CD4-positive, alpha-beta T cell treated with Interleukin-17A for 1 hour (primary cell): ENCODE measurements around the gene STING1.
"Not testable (repeated sequence)": the region's sequence is repeated elsewhere in the genome, so short reads cannot be mapped to it uniquely, and the experiment has no call there.

Source experiments
- DNase-seq: peaks from one replicate; pipeline ENCODE4 v3.0.0-alpha.2; 2020

STING1 gene

GRCh38 chr5:139461176-139461575 is 21.4 kb downstream of the STING1 start:
- DNase-seq: no peak

DNA sequence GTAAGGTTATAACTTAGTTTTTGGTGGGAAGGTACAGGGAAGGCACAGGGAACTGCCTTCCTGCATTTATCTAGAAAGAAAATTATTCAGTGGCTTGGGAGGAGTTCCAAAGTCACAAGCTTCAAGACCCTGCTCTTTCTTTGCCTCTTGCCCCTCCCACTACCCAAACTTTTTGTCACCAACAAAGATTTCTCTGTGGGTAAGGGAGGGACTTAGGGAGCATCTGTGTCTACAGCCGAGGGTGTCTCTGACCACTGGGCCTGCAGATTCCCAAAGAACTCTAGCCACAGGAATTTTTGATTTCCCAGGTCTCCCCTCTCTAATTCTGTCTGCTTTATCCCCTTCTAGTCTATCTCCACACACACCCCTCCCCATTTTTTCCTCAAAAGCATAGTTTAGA is 22.1 kb downstream of the STING1 start:
- DNase-seq: no peak

DNA sequence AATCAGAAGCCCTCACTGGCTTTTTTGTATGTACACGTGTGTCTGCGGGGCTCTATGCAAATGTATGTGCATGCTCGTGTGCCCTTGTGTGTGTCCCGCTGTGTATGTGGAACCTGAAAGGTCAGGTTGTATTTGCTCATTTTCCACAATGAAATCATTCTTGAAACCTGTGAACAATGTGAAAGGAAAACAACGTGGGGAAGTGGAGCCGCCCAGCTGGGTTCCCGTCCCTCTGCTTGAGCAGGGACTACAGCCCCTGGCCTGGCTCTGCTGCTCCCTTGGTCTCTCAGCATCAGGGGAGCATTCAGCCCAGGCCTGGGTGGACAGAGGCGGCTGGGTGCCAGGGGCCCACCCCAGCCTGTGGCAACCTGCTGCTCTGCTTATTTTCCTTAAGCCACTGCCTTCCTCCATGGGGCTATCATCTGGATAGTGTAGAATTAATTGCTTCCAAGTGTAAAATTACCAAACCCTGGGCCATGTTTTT is 23.1 kb downstream of the STING1 start:
- DNase-seq: no peak

DNA sequence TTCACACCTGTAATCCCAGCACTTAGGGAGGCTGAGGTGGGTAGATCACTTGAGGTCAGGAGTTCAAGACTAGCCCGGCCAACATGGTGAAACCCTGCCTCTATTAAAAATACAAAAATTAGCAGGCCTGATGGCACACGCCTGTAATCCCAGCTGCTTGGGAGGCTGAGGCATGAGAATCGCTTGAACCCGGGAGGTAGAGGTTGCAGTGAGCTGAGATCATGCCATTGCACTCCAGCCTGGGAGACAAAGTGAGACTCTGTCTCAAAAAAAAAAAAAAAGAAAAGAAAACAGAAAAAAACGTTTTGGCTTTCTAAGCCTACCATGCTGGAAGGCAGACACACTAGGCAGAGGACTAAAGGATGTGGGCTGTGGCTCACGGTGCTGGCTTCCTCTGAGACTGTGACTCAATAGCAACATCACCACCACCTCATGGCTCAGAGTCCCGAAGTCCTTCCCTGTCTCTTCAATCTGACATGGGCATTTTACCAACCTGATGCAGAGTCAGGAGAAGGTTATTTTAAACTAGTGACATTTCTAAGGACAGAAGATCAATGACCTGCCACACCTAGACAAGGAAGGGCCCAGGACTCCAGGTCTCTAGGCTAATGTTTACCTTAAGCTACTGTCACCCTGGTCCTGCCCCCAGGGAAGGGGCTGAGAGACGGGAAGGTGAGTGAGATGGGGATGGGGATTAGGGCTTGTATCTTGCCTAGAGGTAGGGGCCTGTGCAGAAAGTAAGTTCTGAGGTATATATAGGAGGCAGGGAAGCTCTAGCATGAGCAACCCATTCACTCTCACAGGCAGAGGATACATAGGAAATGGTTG is 23.8 kb downstream of the STING1 start:
- DNase-seq: peak; percentile 87

GRCh38 chr5:139457653-139458306 is 24.8 kb downstream of the STING1 start:
- no peak for DNase-seq

GRCh38 chr5:139457241-139457640 is 25.3 kb downstream of the STING1 start:
- DNase-seq: no peak

DNA sequence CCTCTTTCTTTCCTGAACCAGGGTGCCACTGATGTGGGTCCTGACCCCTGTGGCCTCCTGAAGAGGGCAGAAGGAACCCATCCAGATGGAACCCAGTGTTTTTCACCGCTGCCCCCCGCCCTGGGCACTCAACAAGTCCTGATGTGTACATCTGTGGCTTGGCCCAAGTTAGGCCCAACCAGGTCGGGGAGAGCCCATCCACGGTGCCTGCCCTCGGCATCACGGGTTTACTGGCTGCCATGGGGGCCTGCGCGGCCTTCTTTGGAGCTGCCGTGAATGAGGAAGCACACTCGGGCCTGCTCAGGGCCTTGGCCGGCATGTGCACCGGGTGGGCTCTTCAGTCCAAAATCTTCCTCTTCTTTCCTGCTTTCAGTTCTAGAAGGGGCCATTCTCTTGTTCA is 25.8 kb downstream of the STING1 start:
- no peak for DNase-seq

GRCh38 chr5:139454568-139455290 is 27.8 kb downstream of the STING1 start:
- no peak for DNase-seq

DNA sequence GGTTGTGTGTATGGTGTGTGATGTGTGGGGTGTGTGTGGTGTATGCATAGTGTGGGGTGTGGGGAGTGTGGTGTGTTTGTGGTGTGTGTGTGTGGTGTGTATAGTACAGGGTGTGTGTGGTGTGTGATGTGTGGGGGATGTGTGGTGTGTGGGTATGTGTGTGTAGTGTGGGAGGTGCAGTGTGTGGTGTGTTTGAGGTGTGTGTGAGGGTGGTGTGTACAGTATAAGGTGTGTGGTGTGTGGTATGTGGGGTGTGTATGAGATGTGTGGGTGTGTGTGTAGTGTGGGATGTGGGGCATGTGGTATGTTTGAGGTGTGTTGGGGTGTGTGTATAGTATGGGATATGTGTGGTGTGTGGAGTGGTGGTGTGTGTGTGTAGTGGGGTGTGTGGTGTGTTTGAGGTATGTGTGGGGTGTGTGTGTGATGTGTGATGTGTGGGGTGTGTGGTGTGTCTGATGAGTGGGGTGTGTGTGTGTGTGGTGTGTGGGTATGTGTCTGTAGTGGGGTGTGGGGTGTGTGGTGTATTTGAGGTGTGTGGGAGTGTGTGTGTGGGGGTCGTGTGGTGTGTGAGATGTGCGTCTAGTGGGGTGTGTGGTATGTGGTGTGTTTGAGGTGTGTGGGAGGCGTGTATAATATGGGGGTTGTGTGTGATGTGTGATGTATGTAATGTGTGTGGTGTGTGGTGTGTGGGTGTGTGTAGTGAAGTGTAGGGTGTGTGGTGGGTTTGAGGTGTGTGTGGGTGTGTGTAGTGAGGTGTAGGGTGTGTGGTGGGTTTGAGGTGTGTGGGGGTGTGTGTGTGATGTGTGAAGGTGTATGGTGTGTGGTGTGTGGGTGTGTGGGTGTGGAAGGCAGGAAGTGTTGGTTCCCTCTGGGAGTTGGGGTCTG is 28.6 kb downstream of the STING1 start:
- peak; percentile 73 for DNase-seq

- no peak for DNase-seq
Observed at GRCh38 chr5:139451878-139452660, 30.5 kb downstream of the STING1 start.

DNA sequence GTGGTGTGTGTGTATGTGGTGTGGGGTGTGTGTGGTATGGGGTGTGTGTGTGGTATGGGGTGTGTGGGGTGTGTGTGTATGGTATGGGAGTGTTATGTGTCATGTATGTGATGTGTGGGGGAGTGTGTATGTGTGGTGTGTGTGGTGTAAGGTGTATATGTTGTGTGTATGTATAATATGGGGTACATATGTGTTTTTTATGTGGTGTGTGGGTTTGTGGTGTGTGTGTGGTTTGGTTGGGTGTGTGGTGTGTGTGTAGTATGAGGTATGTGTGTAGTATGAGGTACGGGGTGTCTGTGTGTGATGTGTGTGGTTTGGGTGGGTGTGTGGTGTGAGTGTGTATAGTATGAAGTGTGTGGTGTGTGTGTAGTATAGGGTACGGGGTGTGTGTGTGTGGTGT is 31.4 kb downstream of the STING1 start:
- DNase-seq: no peak

DNA sequence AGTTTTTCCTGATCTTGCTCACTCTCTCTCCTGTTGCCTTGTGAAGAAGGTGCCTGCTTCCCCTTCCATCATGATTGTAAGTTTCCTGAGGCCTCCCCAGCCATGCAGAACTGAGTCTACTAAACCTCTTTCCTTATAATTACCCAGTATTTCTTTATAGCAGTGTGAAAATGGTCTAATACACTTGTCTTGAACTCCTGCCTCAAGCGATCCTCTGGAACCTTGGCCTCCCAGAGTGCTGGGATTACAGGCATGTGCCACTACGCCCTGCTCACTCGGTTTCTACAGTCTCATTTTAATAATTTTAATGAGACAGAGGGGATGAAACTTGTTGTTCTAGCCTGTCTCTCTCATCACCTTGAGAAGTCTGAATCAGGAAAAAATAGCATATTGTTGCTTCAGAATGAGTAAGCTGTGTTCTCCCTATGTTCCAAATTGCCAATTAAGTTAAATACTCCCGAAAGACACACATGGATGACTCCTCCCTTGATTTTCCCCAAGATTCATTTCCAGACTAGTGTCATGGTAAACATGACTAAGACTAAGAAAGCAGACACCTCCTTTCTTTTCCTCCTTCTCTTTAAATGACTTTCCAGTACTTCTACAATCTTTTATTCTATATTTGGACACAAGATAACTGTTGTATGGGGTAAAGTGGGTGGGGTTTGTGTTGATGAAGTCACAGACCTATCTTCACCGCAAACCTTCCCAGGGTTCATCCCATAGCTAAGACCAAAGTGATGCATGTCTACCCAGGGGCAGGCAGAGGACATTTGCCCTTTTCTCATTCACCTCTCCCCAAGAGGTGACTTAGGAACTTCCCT is 35.4 kb downstream of the STING1 start:
- no peak for DNase-seq

GRCh38 chr5:139445325-139446170 is 37.0 kb downstream of the STING1 start:
- no peak for DNase-seq

DNA sequence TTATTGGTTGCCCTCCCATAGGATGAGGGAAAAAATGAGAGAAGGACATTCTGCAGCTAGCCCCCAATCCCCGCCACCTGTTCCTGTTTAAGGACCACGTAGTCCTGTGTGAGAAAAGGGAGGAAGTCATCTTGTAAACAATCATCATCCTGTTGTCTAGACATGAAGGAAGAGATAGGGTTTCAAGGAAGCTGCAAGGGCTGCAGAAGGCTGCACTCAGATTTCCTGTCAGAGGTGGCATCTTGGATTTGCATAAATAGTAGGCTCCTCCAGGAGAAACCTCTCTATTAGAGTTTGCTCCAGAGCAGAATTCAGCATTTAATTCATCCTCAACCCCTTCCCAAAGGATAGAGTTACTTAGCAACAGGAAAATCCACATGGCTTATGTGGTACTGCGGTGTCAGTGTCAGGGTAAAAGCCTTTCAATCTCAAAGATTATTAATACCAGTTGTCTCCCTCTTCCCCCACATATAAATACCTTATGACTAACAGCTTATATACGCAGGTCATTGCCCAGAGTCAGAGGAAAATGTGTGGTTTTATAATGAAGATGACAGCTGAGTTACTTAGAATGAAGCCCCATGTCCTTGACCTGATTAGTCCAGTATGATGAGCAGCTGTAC is 38.6 kb downstream of the STING1 start:
- peak; percentile 53 for DNase-seq

DNA sequence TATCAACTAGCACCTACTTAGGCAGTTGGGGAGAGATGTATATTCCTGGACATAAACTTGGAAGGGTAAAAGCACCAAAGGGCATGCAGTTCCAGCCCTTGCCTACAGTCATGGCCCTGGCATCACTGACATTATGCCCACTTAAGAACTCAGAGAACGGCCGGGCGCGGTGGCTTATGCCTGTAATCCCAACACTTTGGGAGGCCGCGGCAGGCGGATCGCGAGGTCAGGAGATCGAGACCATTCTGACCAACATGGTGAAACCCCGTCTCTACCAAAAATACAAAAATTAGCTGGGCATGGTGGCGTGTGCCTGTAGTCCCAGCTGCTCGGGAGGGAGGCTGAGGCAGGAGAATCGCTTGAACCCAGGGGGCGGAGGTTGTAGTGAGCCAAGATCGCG is 42.1 kb downstream of the STING1 start:
- DNase-seq: not testable (repeated sequence)

GRCh38 chr5:139439013-139439903 is 43.3 kb downstream of the STING1 start, which contains the start of gene DNAJC18:
DNAJC18 (minus strand) TSS chr5:139439525; CDS start chr5:139439445, 80 bp downstream.
- DNase-seq: peak; percentile 90

DNA sequence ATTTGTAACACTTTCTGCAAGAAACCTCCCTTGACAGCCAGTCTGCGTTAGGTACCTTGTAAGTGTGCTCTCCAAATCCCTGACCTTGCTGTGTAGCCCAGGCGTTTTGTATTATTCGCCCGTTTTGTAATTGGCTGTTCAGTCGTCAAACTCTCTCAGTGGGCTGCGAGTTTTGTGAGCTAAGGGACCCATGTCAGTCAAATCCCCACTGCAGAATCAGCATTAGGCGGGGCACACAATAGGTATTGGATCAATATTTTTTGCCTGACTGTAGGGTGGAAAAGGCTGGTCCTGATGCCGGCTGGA is 43.9 kb downstream of the STING1 start:
- no peak for DNase-seq

DNA sequence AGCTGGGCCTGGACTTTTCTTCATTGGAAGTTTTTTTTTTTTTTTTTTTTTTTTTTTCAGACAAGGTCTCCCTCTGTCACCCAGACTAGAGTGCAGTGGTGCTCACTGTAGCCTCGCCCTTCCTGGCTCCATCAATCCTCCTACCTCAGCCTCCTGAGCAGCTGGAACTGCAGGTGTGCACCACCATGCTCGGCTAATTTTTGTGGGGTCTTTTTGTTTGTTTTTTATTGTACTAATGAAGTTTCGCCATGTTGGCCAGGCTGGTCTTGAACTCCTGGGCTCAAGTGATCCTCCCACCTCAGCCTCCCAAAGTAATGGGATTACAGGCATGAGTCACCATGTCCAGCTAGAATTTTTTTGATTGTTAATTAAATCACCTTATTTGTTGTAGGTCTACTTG is 46.9 kb downstream of the STING1 start:
- DNase-seq: no peak
